Osteocyte (in vitro differentiated cells): ENCODE measurements around the gene HSPA1L. TPM values are rescaled to one million over a fixed set of nuclear protein-coding genes. Genes with fewer than 3 reads are reported as not detected.

Source experiments
- DNase-seq: peaks from one replicate; pipeline ENCODE4 v3.0.0; 2021; ENCODE audit warnings: mixed read lengths; ENCODE audit not compliant: unreplicated experiment; ENCODE audit errors: extremely low spot score
- H3K27ac Mint-ChIP-seq: one replicate; pipeline ENCODE4 v1.8.0; 2021; ENCODE audit warnings: mild to moderate bottlenecking, mixed read lengths; ENCODE audit not compliant: unreplicated experiment
- H3K27me3 Mint-ChIP-seq: one replicate; pipeline ENCODE4 v1.8.0; 2021; ENCODE audit warnings: mixed read lengths; ENCODE audit not compliant: unreplicated experiment
- H3K36me3 Mint-ChIP-seq: one replicate; pipeline ENCODE4 v1.8.0; 2021; ENCODE audit warnings: mixed read lengths; ENCODE audit not compliant: unreplicated experiment
- H3K4me1 Mint-ChIP-seq: one replicate; pipeline ENCODE4 v1.8.0; 2021; ENCODE audit warnings: mixed read lengths; ENCODE audit not compliant: unreplicated experiment
- H3K4me3 Mint-ChIP-seq: one replicate; pipeline ENCODE4 v1.8.0; 2021; ENCODE audit warnings: mild to moderate bottlenecking, moderate library complexity, mixed read lengths; ENCODE audit not compliant: unreplicated experiment
- H3K9me3 Mint-ChIP-seq: one replicate; pipeline ENCODE4 v1.8.0; 2021; ENCODE audit warnings: mixed read lengths; ENCODE audit not compliant: unreplicated experiment
- CTCF ChIP-seq: fragments of 200-600 bp; sonication (generic); IDR thresholded peaks from 2 replicates; pipeline ENCODE4 v1.5.0; 2021; ENCODE audit warnings: antibody characterized with exemption, mild to moderate bottlenecking, moderate library complexity
- total RNA-seq: library from RNA; stranded (reverse); gene quantifications from 2 replicates; pipeline ENCODE4 v1.2.1, GENCODE V29; 2021

HSPA1L gene
- total RNA-seq, 1 donor from 2014 or later = 1.7 TPM

DNA sequence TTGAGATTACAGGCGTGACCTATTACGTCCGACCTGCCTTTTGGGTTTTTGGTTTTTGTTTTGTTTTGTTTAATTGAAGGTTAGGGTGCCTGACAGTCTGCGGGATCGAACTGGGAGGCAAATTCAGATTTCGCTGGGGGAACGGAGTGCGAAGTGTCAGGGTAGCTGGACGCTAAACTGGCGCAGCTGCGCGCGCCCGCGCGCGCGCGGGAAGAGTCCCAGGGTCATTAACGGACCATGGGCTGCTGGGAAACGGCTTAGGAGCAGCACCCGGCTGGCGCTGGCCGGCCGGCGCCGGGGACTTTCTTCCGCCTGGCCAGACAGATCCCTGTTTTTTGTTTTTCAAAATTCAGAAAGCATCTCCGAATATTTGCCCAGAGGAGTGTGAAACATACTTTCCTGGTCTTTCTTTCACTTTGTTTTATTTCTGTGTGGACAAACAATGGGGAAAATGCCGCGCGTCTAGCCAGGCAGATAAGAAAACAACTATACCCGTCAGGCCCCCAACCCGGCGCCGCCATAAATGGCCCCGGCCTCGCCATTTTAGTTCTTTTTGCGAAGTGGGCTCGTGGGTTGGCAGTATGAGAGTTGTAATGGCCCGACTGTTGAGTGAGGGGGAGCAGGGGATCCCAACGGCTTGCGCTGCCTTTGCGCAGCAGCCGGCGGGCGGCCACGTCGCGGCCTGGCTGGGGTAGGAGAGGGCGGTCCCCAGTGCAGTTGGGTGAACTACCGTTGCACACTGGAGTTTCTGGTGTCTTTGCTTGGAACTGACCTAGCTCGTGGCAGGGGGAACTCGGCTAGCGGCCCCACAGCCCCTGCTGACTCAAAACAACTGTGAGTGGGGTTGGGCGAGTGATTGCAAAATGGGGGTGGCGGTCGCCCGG, 19.5 kb upstream of the HSPA1L start:
- peak overlapping the region; percentile 98 for H3K4me3 Mint-ChIP-seq
- DNase-seq = peak; percentile 92
- peak overlapping the region; percentile 99 for H3K27ac Mint-ChIP-seq
- H3K4me1 Mint-ChIP-seq = peaks cover 55% of the 10 kb centered on the region
- H3K9me3 Mint-ChIP-seq = no peaks in the 10 kb centered on the region
- H3K36me3 Mint-ChIP-seq = peaks cover 27% of the 10 kb centered on the region
- TF ChIP-seq CTCF = no peak
- no peaks in the 10 kb centered on the region for H3K27me3 Mint-ChIP-seq

- Mint-ChIP-seq H3K36me3 (peaks cover 9% of the 10 kb centered on the region), H3K9me3 (no peaks in the 10 kb centered on the region), H3K4me1 (peaks cover 35% of the 10 kb centered on the region), H3K27ac (no peak overlapping the region), H3K27me3 (no peaks in the 10 kb centered on the region), H3K4me3 (peak overlapping the region; percentile 88)
- TF ChIP-seq CTCF = no peak
- no peak for DNase-seq
These were observed 16.5 kb upstream of the HSPA1L start for GRCh38 chr6:31831350-31832215.

DNA sequence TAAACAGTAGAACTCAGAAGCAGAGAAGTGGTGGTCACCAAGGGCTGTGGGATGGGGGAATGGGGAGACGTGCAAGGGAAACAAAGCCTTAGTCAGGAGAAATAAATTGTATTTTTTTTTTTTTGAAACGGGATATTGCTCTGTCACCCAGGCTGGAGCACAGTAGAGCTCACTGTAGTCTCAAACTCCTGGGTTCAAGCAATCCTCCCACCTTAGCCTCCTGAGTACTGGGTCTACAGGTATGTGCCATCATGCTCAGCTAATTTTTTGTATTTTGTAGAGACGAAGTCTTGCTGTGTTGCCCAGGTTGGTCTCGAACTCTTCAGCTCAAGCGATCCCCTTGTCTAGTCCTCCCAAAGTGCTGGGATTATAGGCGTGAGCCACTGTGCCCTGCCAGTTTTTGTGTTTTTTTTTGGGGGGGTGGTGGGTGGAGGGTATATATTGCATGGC, 15.8 kb upstream of the HSPA1L start:
- Mint-ChIP-seq H3K4me3 (peak overlapping the region; percentile 88), H3K9me3 (no peaks in the 10 kb centered on the region), H3K36me3 (peaks cover 2% of the 10 kb centered on the region), H3K27me3 (no peaks in the 10 kb centered on the region), H3K4me1 (peaks cover 33% of the 10 kb centered on the region), H3K27ac (peak overlapping the region; percentile 89)
- DNase-seq = no peak
- TF ChIP-seq CTCF = no peak

GRCh38 chr6:31829633-31830283, 14.7 kb upstream of the HSPA1L start:
- no peaks in the 10 kb centered on the region for H3K9me3 Mint-ChIP-seq
- peaks cover 33% of the 10 kb centered on the region for H3K4me1 Mint-ChIP-seq
- peak overlapping the region; percentile 89 for H3K27ac Mint-ChIP-seq
- peak overlapping the region; percentile 88 for H3K4me3 Mint-ChIP-seq
- no peaks in the 10 kb centered on the region for H3K27me3 Mint-ChIP-seq
- no peak for DNase-seq
- no peaks in the 10 kb centered on the region for H3K36me3 Mint-ChIP-seq
- peak; percentile 61 for TF ChIP-seq CTCF
